Naive thymus-derived CD4-positive, alpha-beta T cell (primary cell): ENCODE measurements around the gene GNG12. TPM values are rescaled to one million over a fixed set of nuclear protein-coding genes. Genes with fewer than 3 reads are reported as not detected.

Source experiments
- ATAC-seq: fragments of 150-1000 bp; cut with Tn5 transposase; 2 replicates; pipeline ENCODE4 v1.10.0; 2021; ENCODE audit warnings: mild to moderate bottlenecking, moderate library complexity
- CTCF ChIA-PET: fragments of 350-600 bp; sonication (Branson Sonifier 250); formaldehyde crosslinking; loops from one replicate; lab custom pipeline; 2021; ENCODE audit warnings: antibody characterized with exemption; lab: Charles Lee
- POLR2A ChIA-PET: fragments of 350-600 bp; sonication (Branson Sonifier 250); formaldehyde crosslinking; loops from one replicate; lab custom pipeline; 2021; ENCODE audit warnings: antibody characterized with exemption, inconsistent platforms; lab: Charles Lee
- DNase-seq, 9 donors: peaks; one replicate each; pipeline versions ENCODE4 v3.0.0 to v3.0.0-alpha.2; 2020 to 2022; ENCODE audit warnings: mixed read lengths in 1 of 9
- H3K27ac ChIP-seq: one replicate; pipeline ENCODE4 v1.7.0; 2013; ENCODE audit warnings: mild to moderate bottlenecking, low read depth, low read length, moderate library complexity
- H3K27me3 ChIP-seq, 2 donors: one replicate each; pipeline ENCODE4 v1.7.0; 2013; ENCODE audit warnings: low read length in 2 of 2, mild to moderate bottlenecking in 2 of 2, moderate library complexity in 2 of 2; ENCODE audit not compliant: control insufficient read depth in 2 of 2, insufficient read depth in 2 of 2
- H3K36me3 ChIP-seq, 3 experiments: 1 replicate in 2 of 3; 2 replicates in 1 of 3; pipeline ENCODE4 v1.7.0; 2013; ENCODE audit warnings: low read length in 3 of 3, mild to moderate bottlenecking in 3 of 3, moderate library complexity in 1 of 3; ENCODE audit not compliant: insufficient read depth in 3 of 3, control insufficient read depth in 2 of 3
- H3K4me1 ChIP-seq, 2 donors: one replicate each; pipeline ENCODE4 v1.7.0; 2013; ENCODE audit warnings: low read length in 2 of 2, mild to moderate bottlenecking in 2 of 2, moderate library complexity in 1 of 2; ENCODE audit not compliant: control insufficient read depth in 2 of 2, insufficient read depth in 2 of 2
- H3K4me3 ChIP-seq: 2 replicates; pipeline ENCODE4 v1.7.0; 2013; ENCODE audit warnings: mild to moderate bottlenecking, low read length
- H3K9me3 ChIP-seq, 3 experiments: 1 replicate in 2 of 3; 2 replicates in 1 of 3; pipeline ENCODE4 v1.7.0; 2013; ENCODE audit warnings: low read length in 3 of 3; ENCODE audit not compliant: control insufficient read depth in 2 of 3
- H3K27ac Mint-ChIP-seq, 9 donors: one replicate each; pipeline ENCODE4 v1.8.0; 2020 to 2022; ENCODE audit warnings: mixed read lengths in 9 of 9, mild to moderate bottlenecking in 8 of 9, moderate library complexity in 5 of 9, inconsistent platforms in 2 of 9
- H3K27me3 Mint-ChIP-seq, 5 donors: one replicate each; pipeline ENCODE4 v1.8.0; 2021 to 2022; ENCODE audit warnings: mixed read lengths in 5 of 5, mild to moderate bottlenecking in 1 of 5
- H3K36me3 Mint-ChIP-seq, 5 donors: one replicate each; pipeline ENCODE4 v1.8.0; 2020 to 2022; ENCODE audit warnings: mixed read lengths in 5 of 5, mild to moderate bottlenecking in 3 of 5, inconsistent platforms in 1 of 5
- H3K4me1 Mint-ChIP-seq, 7 donors: one replicate each; pipeline ENCODE4 v1.8.0; 2020 to 2022; ENCODE audit warnings: mixed read lengths in 7 of 7, mild to moderate bottlenecking in 3 of 7, inconsistent platforms in 1 of 7
- H3K4me3 Mint-ChIP-seq, 10 donors: one replicate each; pipeline ENCODE4 v1.8.0; 2020 to 2022; ENCODE audit warnings: mild to moderate bottlenecking in 10 of 10, mixed read lengths in 10 of 10, moderate library complexity in 6 of 10, inconsistent platforms in 2 of 10
- H3K9me3 Mint-ChIP-seq, 11 donors: one replicate each; pipeline ENCODE4 v1.8.0; 2020 to 2022; ENCODE audit warnings: mixed read lengths in 11 of 11, mild to moderate bottlenecking in 4 of 11, inconsistent platforms in 1 of 11, moderate library complexity in 1 of 11
- intact Hi-C, 2 donors: fragments of 100-400 bp; cut with micrococcal nuclease; formaldehyde crosslinking; loops; one replicate each; pipeline ENCODE4 v1.15.1; 2023
- polyA plus RNA-seq, 2 donors: library from polyadenylated mRNA; unstranded; fragments of 300-500 nt; fragmentation: Illumina TruSeq; gene quantifications; one replicate each; pipeline ENCODE4 v1.2.3, GENCODE V29; 2021
- total RNA-seq, 6 experiments: library from RNA in 5 of 6; stranded (reverse) in 5 of 6; gene quantifications; 1 replicate in 5 of 6; 2 replicates in 1 of 6; pipeline ENCODE4 v1.2.3 and lab custom pipeline; 2021 to 2026

Gene GNG12
- total and polyA plus RNA-seq, 7 experiments from 2014 or later, result not detected

DNA sequence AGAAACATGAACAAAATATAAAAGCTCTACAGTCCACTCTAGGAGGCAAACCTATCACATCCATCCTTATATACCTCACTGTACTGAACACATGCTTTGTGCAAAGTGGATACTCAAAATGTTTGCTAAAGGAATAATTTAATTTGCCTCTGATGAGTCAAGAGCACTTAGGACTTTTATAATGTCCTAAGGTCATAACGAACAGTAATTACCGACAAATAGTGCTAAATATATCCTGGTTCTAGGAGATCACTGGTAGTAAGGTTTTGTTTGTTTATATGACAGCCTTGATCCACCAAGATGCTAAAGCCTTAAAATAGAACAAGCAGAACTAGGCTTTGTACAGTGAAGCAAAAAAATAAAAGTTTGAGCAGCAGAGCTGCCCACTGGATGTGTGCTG, 77.6 kb downstream of the GNG12 start:
- Mint-ChIP-seq H3K4me1 (peaks cover 0 to 10% (median 0%) of the 10 kb centered on the region in 7 donors), H3K9me3 (no peaks in the 10 kb centered on the region), H3K27me3 (peaks cover 0 to 8% (median 4%) of the 10 kb centered on the region in 5 donors), H3K36me3 (no peaks in the 10 kb centered on the region), H3K4me3 (no peak overlapping the region), H3K27ac (no peak overlapping the region)
- POLR2A ChIA-PET, result no interaction called here
- Histone ChIP-seq H3K4me1 (no peaks in the 10 kb centered on the region), H3K36me3 (no peaks in the 10 kb centered on the region), H3K27me3 (no peaks in the 10 kb centered on the region), H3K9me3 (no peaks in the 10 kb centered on the region), H3K27ac (no peak overlapping the region), H3K4me3 (no peak overlapping the region)
- DNase-seq, result no peak
- CTCF ChIA-PET, result interaction anchor here (0.7 to 2.0 kb wide), 2 partner anchors 11 to 223 kb away, joined by 3 to 6 read pairs; no protein-coding TSS in a partner anchor
- no peak for ATAC-seq
- intact Hi-C loops, result no loop called here

- peaks cover 0 to 11% (median 0%) of the 10 kb centered on the region in 7 donors for H3K4me1 Mint-ChIP-seq
- H3K27me3 Mint-ChIP-seq, result peaks cover 0 to 5% (median 0%) of the 10 kb centered on the region in 5 donors
- Histone ChIP-seq H3K36me3 (no peaks in the 10 kb centered on the region), H3K27me3 (no peaks in the 10 kb centered on the region), H3K4me3 (no peak overlapping the region), H3K9me3 (no peaks in the 10 kb centered on the region), H3K4me1 (no peaks in the 10 kb centered on the region), H3K27ac (no peak overlapping the region)
- DNase-seq (no peak), ATAC-seq (no peak)
- intact Hi-C loops, result no loop called here
- H3K9me3 Mint-ChIP-seq, result no peaks in the 10 kb centered on the region
- H3K36me3 Mint-ChIP-seq, result no peaks in the 10 kb centered on the region
- H3K4me3 Mint-ChIP-seq, result no peak overlapping the region
- CTCF ChIA-PET, result interaction anchor here (0.6 to 2.0 kb wide), 3 partner anchors 11 to 223 kb away, joined by 3 to 6 read pairs (median 3); no protein-coding TSS in a partner anchor
- POLR2A ChIA-PET, result interaction anchor here (0.7 kb wide), 1 partner anchor 10 kb away, joined by 3 read pairs; no protein-coding TSS in a partner anchor
- no peak overlapping the region for H3K27ac Mint-ChIP-seq
These were observed 78.1 kb downstream of the GNG12 start for GRCh38 chr1:67755160-67755559.

DNA sequence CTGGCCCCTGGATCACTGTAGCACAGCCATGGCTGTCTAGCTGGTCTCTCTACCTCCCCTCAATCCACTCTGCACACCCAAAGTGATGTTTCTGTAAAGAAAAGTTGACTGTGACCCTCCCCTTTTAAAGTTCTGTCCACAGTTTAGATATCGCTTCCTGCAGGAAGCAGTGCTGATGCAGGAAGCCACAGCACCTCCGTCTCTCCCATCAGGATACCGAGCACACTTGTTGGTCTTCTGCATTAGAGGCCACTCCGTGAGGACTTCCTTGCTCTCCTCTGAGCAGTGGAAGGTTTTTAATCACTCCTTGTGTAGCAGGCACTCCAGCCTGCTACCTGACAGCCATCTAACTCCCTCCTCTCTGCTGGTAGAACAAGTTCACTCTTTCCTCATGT, 78.7 kb downstream of the GNG12 start:
- H3K4me1 ChIP-seq, result no peaks in the 10 kb centered on the region
- no peak for ATAC-seq
- Mint-ChIP-seq H3K4me1 (peaks cover 0 to 17% (median 0%) of the 10 kb centered on the region in 7 donors), H3K27me3 (peaks cover 0 to 9% (median 0%) of the 10 kb centered on the region in 5 donors), H3K4me3 (no peak overlapping the region), H3K27ac (no peak overlapping the region), H3K9me3 (no peaks in the 10 kb centered on the region), H3K36me3 (no peaks in the 10 kb centered on the region)
- no peak overlapping the region for H3K4me3 ChIP-seq
- no peaks in the 10 kb centered on the region for H3K9me3 ChIP-seq
- ChIA-PET CTCF (interaction anchor here (0.6 to 2.0 kb wide), 4 partner anchors 17 to 222 kb away, joined by 3 to 6 read pairs (median 4); no protein-coding TSS in a partner anchor), POLR2A (no interaction called here)
- no peak for DNase-seq
- no peak overlapping the region for H3K27ac ChIP-seq
- intact Hi-C loops, result no loop called here
- H3K36me3 ChIP-seq, result no peaks in the 10 kb centered on the region
- H3K27me3 ChIP-seq, result no peaks in the 10 kb centered on the region

- ATAC-seq (no peak), DNase-seq (no peak)
- no peak overlapping the region for H3K27ac ChIP-seq
- no peaks in the 10 kb centered on the region for H3K4me1 ChIP-seq
- intact Hi-C loops, result no loop called here
- Mint-ChIP-seq H3K4me3 (no peak overlapping the region), H3K9me3 (no peaks in the 10 kb centered on the region), H3K27me3 (peaks cover 0 to 9% (median 0%) of the 10 kb centered on the region in 5 donors), H3K4me1 (peaks cover 0 to 17% (median 0%) of the 10 kb centered on the region in 7 donors), H3K36me3 (no peaks in the 10 kb centered on the region), H3K27ac (no peak overlapping the region)
- ChIA-PET POLR2A (interaction anchor here (1.0 kb wide), 1 partner anchor 68 kb away, joined by 3 read pairs; no protein-coding TSS in a partner anchor), CTCF (interaction anchor here (1.2 kb wide), 2 partner anchors 18 to 192 kb away, joined by 3 to 4 read pairs; no protein-coding TSS in a partner anchor)
- H3K4me3 ChIP-seq, result no peak overlapping the region
- no peaks in the 10 kb centered on the region for H3K36me3 ChIP-seq
- no peaks in the 10 kb centered on the region for H3K9me3 ChIP-seq
- no peaks in the 10 kb centered on the region for H3K27me3 ChIP-seq
These were observed 79.3 kb downstream of the GNG12 start for GRCh38 chr1:67753776-67754525.

- no peaks in the 10 kb centered on the region for H3K4me1 ChIP-seq
- Mint-ChIP-seq H3K36me3 (no peaks in the 10 kb centered on the region), H3K27me3 (peaks cover 0 to 18% (median 6%) of the 10 kb centered on the region in 5 donors), H3K4me3 (no peak overlapping the region), H3K4me1 (peaks cover 0 to 30% (median 3%) of the 10 kb centered on the region in 7 donors), H3K27ac (no peak overlapping the region), H3K9me3 (peaks cover 0 to 2% (median 0%) of the 10 kb centered on the region in 11 donors)
- H3K27ac ChIP-seq, result no peak overlapping the region
- CTCF ChIA-PET, result interaction anchor here (0.6 to 2.8 kb wide), 4 partner anchors 8 to 995 kb away, joined by 3 to 10 read pairs (median 3); no protein-coding TSS in a partner anchor
- no peak overlapping the region for H3K4me3 ChIP-seq
- no peaks in the 10 kb centered on the region for H3K27me3 ChIP-seq
- H3K9me3 ChIP-seq, result no peaks in the 10 kb centered on the region
- DNase-seq, result no peak
- no peaks in the 10 kb centered on the region for H3K36me3 ChIP-seq
- intact Hi-C loops, result no loop called here
- POLR2A ChIA-PET, result no interaction called here
- ATAC-seq, result no peak
These were observed 81.0 kb downstream of the GNG12 start for GRCh38 chr1:67752306-67752705.

DNA sequence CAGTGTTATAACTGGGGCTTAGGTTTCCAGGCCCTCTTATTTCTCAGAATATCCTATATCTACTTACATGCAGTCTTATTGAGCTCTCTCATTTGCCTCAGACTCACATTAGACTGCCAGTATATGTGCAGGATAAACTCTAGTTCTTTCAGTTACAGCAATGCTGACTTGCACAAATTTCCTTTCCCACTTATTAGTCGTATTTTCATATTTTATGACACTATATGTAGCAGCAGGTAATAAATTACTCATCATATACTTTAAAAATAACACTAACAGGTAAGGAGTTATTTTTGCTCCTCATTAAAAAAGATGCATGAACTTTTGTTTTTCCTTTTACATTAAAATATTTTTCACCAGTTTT, 82.6 kb downstream of the GNG12 start:
- peaks cover 0 to 35% (median 3%) of the 10 kb centered on the region in 7 donors for H3K4me1 Mint-ChIP-seq
- ChIA-PET CTCF (interaction anchor here (1.1 to 2.8 kb wide), 2 partner anchors 10 to 58 kb away, joined by 3 to 10 read pairs; no protein-coding TSS in a partner anchor), POLR2A (no interaction called here)
- Histone ChIP-seq H3K27ac (no peak overlapping the region), H3K4me3 (no peak overlapping the region), H3K36me3 (no peaks in the 10 kb centered on the region), H3K4me1 (no peaks in the 10 kb centered on the region), H3K9me3 (no peaks in the 10 kb centered on the region), H3K27me3 (no peaks in the 10 kb centered on the region)
- H3K36me3 Mint-ChIP-seq, result no peaks in the 10 kb centered on the region
- H3K27ac Mint-ChIP-seq, result no peak overlapping the region
- peaks cover 0 to 26% (median 15%) of the 10 kb centered on the region in 5 donors for H3K27me3 Mint-ChIP-seq
- no peak for DNase-seq
- peaks cover 0 to 2% (median 0%) of the 10 kb centered on the region in 11 donors for H3K9me3 Mint-ChIP-seq
- H3K4me3 Mint-ChIP-seq, result no peak overlapping the region
- no peak for ATAC-seq
- intact Hi-C loops, result no loop called here
